Occipital lobe (tissue), 3 donors: Measurements from ENCODE around the gene ZNF664. TPM values are rescaled to one million over a fixed set of nuclear protein-coding genes. Genes with fewer than 3 reads are reported as not detected.

ENCODE experiments used
- DNase-seq: peaks from one replicate; lab custom pipeline; 2025; lab: John Stamatoyannopoulos, UW
- small RNA-seq: library from RNA; depleted of rRNA; stranded (forward); fragments of <200 nt; gene quantifications from one replicate; pipeline ENCODE3, GENCODE V24; 2014
- total RNA-seq: library from RNA; depleted of rRNA; stranded (reverse); fragments of >200 nt; gene quantifications from one replicate; pipeline ENCODE4 v1.2.3, GENCODE V29; 2014

Gene ZNF664
- total RNA-seq, 1 donor from 2014 or later = 67.5 TPM

- no peak for DNase-seq
Measured at GRCh38 chr12:124059752-124060151, 86.7 kb downstream of the ZNF664 start.

Small RNA genes within 50 kb of the gene (small RNA-seq; reads per million reads assigned to genes)
- gene AC068790.4 (not detected), gene AC068790.6 (not detected)

Other genes starting within 250 kb of the ZNF664 start
- 22.6 TPM for gene DNAH10, start 210.9 kb upstream of the ZNF664 start, total RNA-seq
- gene CCDC92, start 384 bp upstream of the ZNF664 start, total RNA-seq = 15.0 TPM